WTC11 (cell line): ENCODE measurements around the gene SNAPC1. TPM values are rescaled to one million over a fixed set of nuclear protein-coding genes. Genes with fewer than 3 reads are reported as not detected.

ENCODE experiments used
- ATAC-seq: fragments of 200-7000 bp; cut with Tn5 transposase; 2 replicates; pipeline ENCODE4 v1.10.0; 2021; ENCODE audit warnings: mild to moderate bottlenecking, moderate library complexity
- CTCF ChIA-PET: fragments of 300-600 bp; sonication (Branson Sonifier 250); formaldehyde crosslinking; loops from one replicate; lab custom pipeline; 2021; ENCODE audit warnings: antibody characterized with exemption; lab: Charles Lee
- POLR2A ChIA-PET: fragments of 350-600 bp; sonication (Branson Sonifier 250); formaldehyde crosslinking; loops from one replicate; lab custom pipeline; 2021; ENCODE audit warnings: antibody characterized with exemption; lab: Charles Lee
- DNase-seq: peaks from one replicate; pipeline ENCODE4 v3.0.0; 2021; ENCODE audit warnings: low spot score
- H3K27ac Mint-ChIP-seq: 2 replicates; pipeline ENCODE4 v1.8.0; 2021; ENCODE audit warnings: mixed read lengths
- H3K27me3 Mint-ChIP-seq: 2 replicates; pipeline ENCODE4 v1.8.0; 2021; ENCODE audit warnings: low read depth, mild to moderate bottlenecking, moderate library complexity, mixed read lengths
- H3K36me3 Mint-ChIP-seq: 2 replicates; pipeline ENCODE4 v1.8.0; 2021; ENCODE audit warnings: mixed read lengths
- H3K4me1 Mint-ChIP-seq: 2 replicates; pipeline ENCODE4 v1.8.0; 2022; ENCODE audit warnings: mixed read lengths
- H3K4me3 Mint-ChIP-seq: 2 replicates; pipeline ENCODE4 v1.8.0; 2021; ENCODE audit warnings: mild to moderate bottlenecking, moderate library complexity, mixed read lengths
- H3K9me3 Mint-ChIP-seq: 2 replicates; pipeline ENCODE4 v1.8.0; 2021; ENCODE audit warnings: mixed read lengths
- CREM ChIP-seq: sonication (generic); formaldehyde crosslinking; IDR thresholded peaks from 2 replicates; pipeline ENCODE4 v1.8.1; 2022; ENCODE audit warnings: mild to moderate bottlenecking, missing genetic modification reagents, moderate library complexity
- GTF2I ChIP-seq: fragments of 250-450 bp; sonication (Bioruptor Pico); conservative IDR thresholded peaks from 2 replicates; pipeline ENCODE4 v1.4.0; 2021; ENCODE audit warnings: mild to moderate bottlenecking
- KAT7 ChIP-seq: sonication (generic); formaldehyde crosslinking; IDR thresholded peaks from 2 replicates; pipeline ENCODE4 v1.8.1; 2023; ENCODE audit warnings: missing genetic modification reagents, mild to moderate bottlenecking, borderline replicate concordance
- NR2C2 ChIP-seq: sonication (generic); formaldehyde crosslinking; IDR thresholded peaks from 2 replicates; pipeline ENCODE4 v1.8.0; 2022; ENCODE audit warnings: mild to moderate bottlenecking, missing genetic modification reagents
- RORB ChIP-seq: fragments of 250-450 bp; sonication (Bioruptor Pico); IDR thresholded peaks from 2 replicates; pipeline ENCODE4 v1.9.0; 2021; ENCODE audit warnings: mild to moderate bottlenecking
- SOX15 ChIP-seq: fragments of 250-450 bp; sonication (Bioruptor Pico); IDR thresholded peaks from 2 replicates; pipeline ENCODE4 v1.9.0; 2021; ENCODE audit warnings: mild to moderate bottlenecking
- TCF7 ChIP-seq: sonication (generic); formaldehyde crosslinking; IDR thresholded peaks from 2 replicates; pipeline ENCODE4 v1.8.0; 2022; ENCODE audit warnings: mild to moderate bottlenecking, low read depth, missing genetic modification reagents, moderate library complexity
- TEAD1 ChIP-seq: sonication (generic); formaldehyde crosslinking; IDR thresholded peaks from 2 replicates; pipeline ENCODE4 v1.8.0; 2022; ENCODE audit warnings: mild to moderate bottlenecking, missing genetic modification reagents
- ZBTB21 ChIP-seq: sonication (generic); formaldehyde crosslinking; IDR thresholded peaks from 2 replicates; pipeline ENCODE4 v1.8.1; 2023; ENCODE audit warnings: mild to moderate bottlenecking, missing genetic modification reagents, borderline replicate concordance
- ZNF416 ChIP-seq: fragments of 250-450 bp; sonication (Bioruptor Pico); IDR thresholded peaks from 2 replicates; pipeline ENCODE4 v1.9.0; 2021; ENCODE audit warnings: mild to moderate bottlenecking, inconsistent platforms
- total RNA-seq: library from RNA; stranded (reverse); gene quantifications from 3 replicates; pipeline ENCODE4 v1.2.3, GENCODE V29; 2021
- TF ChIP-seq, protein P1 (sequence below): sonication (generic); formaldehyde crosslinking; IDR thresholded peaks from 2 replicates; pipeline ENCODE4 v1.8.1; 2023; ENCODE audit warnings: mild to moderate bottlenecking, missing genetic modification reagents, moderate library complexity
- TF ChIP-seq, protein P2 (sequence below): sonication (generic); formaldehyde crosslinking; IDR thresholded peaks from 2 replicates; pipeline ENCODE4 v1.8.1; 2023; ENCODE audit warnings: mild to moderate bottlenecking, missing genetic modification reagents
- TF ChIP-seq, protein P3 (sequence below): sonication (generic); formaldehyde crosslinking; IDR thresholded peaks from 2 replicates; pipeline ENCODE4 v1.8.1; 2023; ENCODE audit warnings: mild to moderate bottlenecking, missing genetic modification reagents, moderate library complexity
- TF ChIP-seq, protein P4 (sequence below): sonication (generic); formaldehyde crosslinking; IDR thresholded peaks from 2 replicates; pipeline ENCODE4 v1.8.0; 2022; ENCODE audit warnings: mild to moderate bottlenecking, missing genetic modification reagents
- TF ChIP-seq, protein P5 (sequence below): sonication (generic); formaldehyde crosslinking; IDR thresholded peaks from 2 replicates; pipeline ENCODE4 v1.8.0; 2023; ENCODE audit warnings: mild to moderate bottlenecking, missing genetic modification reagents
- TF ChIP-seq, protein P6 (sequence below): sonication (generic); formaldehyde crosslinking; IDR thresholded peaks from 2 replicates; pipeline ENCODE4 v1.8.1; 2022; ENCODE audit warnings: low read depth, mild to moderate bottlenecking, moderate library complexity, missing genetic modification reagents, borderline replicate concordance
- TF ChIP-seq, protein P7 (sequence below): sonication (generic); formaldehyde crosslinking; IDR thresholded peaks from 2 replicates; pipeline ENCODE4 v1.8.1; 2022; ENCODE audit warnings: mild to moderate bottlenecking, missing genetic modification reagents, moderate library complexity, borderline replicate concordance

Gene SNAPC1
- total RNA-seq, 1 experiment from 2014 or later = 9.5 TPM

DNA sequence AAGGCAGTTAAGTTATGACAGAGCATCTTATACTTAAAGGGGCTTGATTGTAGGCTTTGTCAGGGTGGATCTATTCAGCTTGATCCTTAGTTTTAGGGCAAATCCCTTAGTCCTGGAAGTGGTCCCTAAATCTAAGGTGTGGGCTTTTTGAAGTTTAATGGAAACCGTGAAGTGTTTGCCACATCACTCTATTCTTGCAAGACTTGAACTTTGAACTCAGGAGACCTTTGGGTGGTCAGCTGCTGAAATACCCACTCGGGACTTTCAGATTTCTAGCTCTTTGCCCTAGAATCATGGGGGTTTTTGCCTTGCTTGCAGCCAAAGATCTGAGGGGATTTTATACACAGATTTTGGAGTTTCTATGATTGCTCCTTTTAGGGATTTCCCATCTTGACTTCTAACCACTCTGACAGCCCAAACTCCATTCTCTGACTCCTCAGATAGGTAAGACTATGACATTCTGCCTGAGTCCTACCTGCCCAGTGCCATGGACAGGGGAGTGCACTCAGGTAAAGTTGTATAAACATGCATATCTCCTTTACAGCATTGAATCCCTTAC, 39.9 kb downstream of the SNAPC1 start (continued):
- TF ChIP-seq KAT7 (CRISPR knock-in tag) = no peak
- TF ChIP-seq, all 79 proteins: peak for 0

DNA sequence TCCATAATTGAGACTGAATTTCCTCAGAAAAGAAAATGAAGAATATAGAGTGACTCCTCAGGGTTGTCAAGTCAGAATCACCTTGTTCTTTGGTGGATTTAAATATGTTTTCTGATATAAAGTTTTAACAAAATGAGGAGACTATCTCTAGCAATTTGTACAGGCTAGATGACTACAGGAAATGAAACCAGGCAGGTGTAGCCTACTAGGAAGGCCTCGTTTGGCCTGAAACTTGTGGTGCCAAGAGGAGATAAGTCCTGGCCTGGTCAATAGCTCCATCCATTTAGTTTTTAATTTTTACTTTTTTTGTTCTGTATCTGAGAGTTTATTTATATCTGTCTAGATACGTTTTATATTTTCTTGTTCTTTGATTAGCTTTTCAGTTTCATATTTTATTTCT, 41.5 kb downstream of the SNAPC1 start:
- no peak overlapping the region for H3K4me3 Mint-ChIP-seq
- peaks cover 5% of the 10 kb centered on the region; the same call in 1 of the 2 replicates for H3K9me3 Mint-ChIP-seq
- DNase-seq = no peak
- peaks cover 20% of the 10 kb centered on the region for H3K4me1 Mint-ChIP-seq
- ChIA-PET POLR2A (no interaction called here), CTCF (no interaction called here)
- TF ChIP-seq, protein P1, sequence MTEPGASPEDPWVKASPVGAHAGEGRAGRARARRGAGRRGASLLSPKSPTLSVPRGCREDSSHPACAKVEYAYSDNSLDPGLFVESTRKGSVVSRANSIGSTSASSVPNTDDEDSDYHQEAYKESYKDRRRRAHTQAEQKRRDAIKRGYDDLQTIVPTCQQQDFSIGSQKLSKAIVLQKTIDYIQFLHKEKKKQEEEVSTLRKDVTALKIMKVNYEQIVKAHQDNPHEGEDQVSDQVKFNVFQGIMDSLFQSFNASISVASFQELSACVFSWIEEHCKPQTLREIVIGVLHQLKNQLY (CRISPR knock-in tag) = no peak
- TF ChIP-seq SOX15 = no peak
- TF ChIP-seq, protein P2, sequence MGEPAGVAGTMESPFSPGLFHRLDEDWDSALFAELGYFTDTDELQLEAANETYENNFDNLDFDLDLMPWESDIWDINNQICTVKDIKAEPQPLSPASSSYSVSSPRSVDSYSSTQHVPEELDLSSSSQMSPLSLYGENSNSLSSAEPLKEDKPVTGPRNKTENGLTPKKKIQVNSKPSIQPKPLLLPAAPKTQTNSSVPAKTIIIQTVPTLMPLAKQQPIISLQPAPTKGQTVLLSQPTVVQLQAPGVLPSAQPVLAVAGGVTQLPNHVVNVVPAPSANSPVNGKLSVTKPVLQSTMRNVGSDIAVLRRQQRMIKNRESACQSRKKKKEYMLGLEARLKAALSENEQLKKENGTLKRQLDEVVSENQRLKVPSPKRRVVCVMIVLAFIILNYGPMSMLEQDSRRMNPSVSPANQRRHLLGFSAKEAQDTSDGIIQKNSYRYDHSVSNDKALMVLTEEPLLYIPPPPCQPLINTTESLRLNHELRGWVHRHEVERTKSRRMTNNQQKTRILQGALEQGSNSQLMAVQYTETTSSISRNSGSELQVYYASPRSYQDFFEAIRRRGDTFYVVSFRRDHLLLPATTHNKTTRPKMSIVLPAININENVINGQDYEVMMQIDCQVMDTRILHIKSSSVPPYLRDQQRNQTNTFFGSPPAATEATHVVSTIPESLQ (CRISPR knock-in tag) = no peak
- TF ChIP-seq, protein P3, sequence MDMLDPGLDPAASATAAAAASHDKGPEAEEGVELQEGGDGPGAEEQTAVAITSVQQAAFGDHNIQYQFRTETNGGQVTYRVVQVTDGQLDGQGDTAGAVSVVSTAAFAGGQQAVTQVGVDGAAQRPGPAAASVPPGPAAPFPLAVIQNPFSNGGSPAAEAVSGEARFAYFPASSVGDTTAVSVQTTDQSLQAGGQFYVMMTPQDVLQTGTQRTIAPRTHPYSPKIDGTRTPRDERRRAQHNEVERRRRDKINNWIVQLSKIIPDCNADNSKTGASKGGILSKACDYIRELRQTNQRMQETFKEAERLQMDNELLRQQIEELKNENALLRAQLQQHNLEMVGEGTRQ (CRISPR knock-in tag) = no peak
- TF ChIP-seq, protein P4, sequence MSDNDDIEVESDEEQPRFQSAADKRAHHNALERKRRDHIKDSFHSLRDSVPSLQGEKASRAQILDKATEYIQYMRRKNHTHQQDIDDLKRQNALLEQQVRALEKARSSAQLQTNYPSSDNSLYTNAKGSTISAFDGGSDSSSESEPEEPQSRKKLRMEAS (CRISPR knock-in tag) = no peak
- no peak for TF ChIP-seq TEAD1 (CRISPR knock-in tag)
- TF ChIP-seq GTF2I (CRISPR knock-in tag) = no peak
- no peak for TF ChIP-seq TCF7 (CRISPR knock-in tag)
- no peak for TF ChIP-seq CREM (CRISPR knock-in tag)
- TF ChIP-seq, protein P5, sequence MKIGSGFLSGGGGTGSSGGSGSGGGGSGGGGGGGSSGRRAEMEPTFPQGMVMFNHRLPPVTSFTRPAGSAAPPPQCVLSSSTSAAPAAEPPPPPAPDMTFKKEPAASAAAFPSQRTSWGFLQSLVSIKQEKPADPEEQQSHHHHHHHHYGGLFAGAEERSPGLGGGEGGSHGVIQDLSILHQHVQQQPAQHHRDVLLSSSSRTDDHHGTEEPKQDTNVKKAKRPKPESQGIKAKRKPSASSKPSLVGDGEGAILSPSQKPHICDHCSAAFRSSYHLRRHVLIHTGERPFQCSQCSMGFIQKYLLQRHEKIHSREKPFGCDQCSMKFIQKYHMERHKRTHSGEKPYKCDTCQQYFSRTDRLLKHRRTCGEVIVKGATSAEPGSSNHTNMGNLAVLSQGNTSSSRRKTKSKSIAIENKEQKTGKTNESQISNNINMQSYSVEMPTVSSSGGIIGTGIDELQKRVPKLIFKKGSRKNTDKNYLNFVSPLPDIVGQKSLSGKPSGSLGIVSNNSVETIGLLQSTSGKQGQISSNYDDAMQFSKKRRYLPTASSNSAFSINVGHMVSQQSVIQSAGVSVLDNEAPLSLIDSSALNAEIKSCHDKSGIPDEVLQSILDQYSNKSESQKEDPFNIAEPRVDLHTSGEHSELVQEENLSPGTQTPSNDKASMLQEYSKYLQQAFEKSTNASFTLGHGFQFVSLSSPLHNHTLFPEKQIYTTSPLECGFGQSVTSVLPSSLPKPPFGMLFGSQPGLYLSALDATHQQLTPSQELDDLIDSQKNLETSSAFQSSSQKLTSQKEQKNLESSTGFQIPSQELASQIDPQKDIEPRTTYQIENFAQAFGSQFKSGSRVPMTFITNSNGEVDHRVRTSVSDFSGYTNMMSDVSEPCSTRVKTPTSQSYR (CRISPR knock-in tag) = no peak
- TF ChIP-seq ZBTB21 (CRISPR knock-in tag) = no peak
- TF ChIP-seq, protein P6, sequence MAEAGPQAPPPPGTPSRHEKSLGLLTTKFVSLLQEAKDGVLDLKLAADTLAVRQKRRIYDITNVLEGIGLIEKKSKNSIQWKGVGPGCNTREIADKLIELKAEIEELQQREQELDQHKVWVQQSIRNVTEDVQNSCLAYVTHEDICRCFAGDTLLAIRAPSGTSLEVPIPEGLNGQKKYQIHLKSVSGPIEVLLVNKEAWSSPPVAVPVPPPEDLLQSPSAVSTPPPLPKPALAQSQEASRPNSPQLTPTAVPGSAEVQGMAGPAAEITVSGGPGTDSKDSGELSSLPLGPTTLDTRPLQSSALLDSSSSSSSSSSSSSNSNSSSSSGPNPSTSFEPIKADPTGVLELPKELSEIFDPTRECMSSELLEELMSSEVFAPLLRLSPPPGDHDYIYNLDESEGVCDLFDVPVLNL = no peak
- TF ChIP-seq RORB (CRISPR knock-in tag) = no peak
- no peak for TF ChIP-seq ZNF416 (CRISPR knock-in tag)
- TF ChIP-seq, protein P7, sequence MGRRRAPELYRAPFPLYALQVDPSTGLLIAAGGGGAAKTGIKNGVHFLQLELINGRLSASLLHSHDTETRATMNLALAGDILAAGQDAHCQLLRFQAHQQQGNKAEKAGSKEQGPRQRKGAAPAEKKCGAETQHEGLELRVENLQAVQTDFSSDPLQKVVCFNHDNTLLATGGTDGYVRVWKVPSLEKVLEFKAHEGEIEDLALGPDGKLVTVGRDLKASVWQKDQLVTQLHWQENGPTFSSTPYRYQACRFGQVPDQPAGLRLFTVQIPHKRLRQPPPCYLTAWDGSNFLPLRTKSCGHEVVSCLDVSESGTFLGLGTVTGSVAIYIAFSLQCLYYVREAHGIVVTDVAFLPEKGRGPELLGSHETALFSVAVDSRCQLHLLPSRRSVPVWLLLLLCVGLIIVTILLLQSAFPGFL (CRISPR knock-in tag) = no peak
- TF ChIP-seq NR2C2 (CRISPR knock-in tag) = no peak
- H3K36me3 Mint-ChIP-seq = no peaks in the 10 kb centered on the region
- H3K27ac Mint-ChIP-seq = no peak overlapping the region
- ATAC-seq = no peak
- no peaks in the 10 kb centered on the region; the same call in 1 of the 2 replicates for H3K27me3 Mint-ChIP-seq
